Progenitor cell of endocrine pancreas (in vitro differentiated cells): ENCODE data around the gene NKX3-2. TPM values are rescaled to one million over a fixed set of nuclear protein-coding genes. Genes with fewer than 3 reads are reported as not detected.

ENCODE experiments used
- DNase-seq: peaks from one replicate; pipeline ENCODE4 v3.0.0; 2021; ENCODE audit warnings: low spot score; ENCODE audit not compliant: unreplicated experiment
- H3K27ac Mint-ChIP-seq: 2 replicates; pipeline ENCODE4 v1.8.0; 2021; ENCODE audit warnings: mild to moderate bottlenecking, moderate library complexity, mixed read lengths
- H3K27me3 Mint-ChIP-seq: 2 replicates; pipeline ENCODE4 v1.8.0; 2021; ENCODE audit warnings: mixed read lengths
- H3K36me3 Mint-ChIP-seq: 2 replicates; pipeline ENCODE4 v1.8.0; 2022; ENCODE audit warnings: mixed read lengths; ENCODE audit not compliant: insufficient read depth
- H3K4me1 Mint-ChIP-seq: 2 replicates; pipeline ENCODE4 v1.8.0; 2021; ENCODE audit warnings: low read depth, mixed read lengths
- H3K4me3 Mint-ChIP-seq: 2 replicates; pipeline ENCODE4 v1.8.0; 2021; ENCODE audit warnings: low read depth, mild to moderate bottlenecking, moderate library complexity, mixed read lengths
- H3K9me3 Mint-ChIP-seq: 2 replicates; pipeline ENCODE4 v1.8.0; 2021; ENCODE audit warnings: low read depth, mixed read lengths
- total RNA-seq: library from RNA; stranded (reverse); gene quantifications from 2 replicates; pipeline ENCODE4 v1.2.1, GENCODE V29; 2021
- TF ChIP-seq, protein P1 (sequence below): fragments of 200-600 bp; sonication (generic); IDR thresholded peaks from one replicate; pipeline ENCODE4 v1.5.0; 2021; ENCODE audit warnings: antibody characterized with exemption, mild to moderate bottlenecking; ENCODE audit not compliant: unreplicated experiment

NKX3-2 gene
- total RNA-seq, 1 donor from 2014 or later = 2.1 TPM

DNA sequence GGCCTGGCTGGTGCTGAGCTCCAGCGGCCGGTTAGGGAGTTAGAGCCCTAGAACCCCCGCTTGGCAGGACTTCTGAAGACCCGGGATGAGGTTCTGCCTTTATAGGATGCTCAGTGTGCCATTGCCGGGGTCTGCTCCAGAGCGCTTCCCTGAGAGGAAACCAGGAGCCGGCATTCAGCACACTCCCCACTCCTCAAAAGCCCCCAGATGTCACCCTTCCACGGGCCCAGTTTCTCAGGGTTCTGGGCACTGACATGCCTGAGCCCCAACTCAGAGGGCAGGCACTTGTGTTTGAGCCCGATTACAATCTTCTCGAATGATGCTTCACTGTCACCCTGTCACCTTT lies 6.5 kb downstream of the NKX3-2 start:
- Mint-ChIP-seq H3K36me3 (no peaks in the 10 kb centered on the region), H3K4me3 (no peak overlapping the region), H3K9me3 (no peaks in the 10 kb centered on the region), H3K4me1 (peaks cover 1% of the 10 kb centered on the region), H3K27me3 (peaks cover 89% of the 10 kb centered on the region), H3K27ac (no peak overlapping the region)
- TF ChIP-seq, protein P1, sequence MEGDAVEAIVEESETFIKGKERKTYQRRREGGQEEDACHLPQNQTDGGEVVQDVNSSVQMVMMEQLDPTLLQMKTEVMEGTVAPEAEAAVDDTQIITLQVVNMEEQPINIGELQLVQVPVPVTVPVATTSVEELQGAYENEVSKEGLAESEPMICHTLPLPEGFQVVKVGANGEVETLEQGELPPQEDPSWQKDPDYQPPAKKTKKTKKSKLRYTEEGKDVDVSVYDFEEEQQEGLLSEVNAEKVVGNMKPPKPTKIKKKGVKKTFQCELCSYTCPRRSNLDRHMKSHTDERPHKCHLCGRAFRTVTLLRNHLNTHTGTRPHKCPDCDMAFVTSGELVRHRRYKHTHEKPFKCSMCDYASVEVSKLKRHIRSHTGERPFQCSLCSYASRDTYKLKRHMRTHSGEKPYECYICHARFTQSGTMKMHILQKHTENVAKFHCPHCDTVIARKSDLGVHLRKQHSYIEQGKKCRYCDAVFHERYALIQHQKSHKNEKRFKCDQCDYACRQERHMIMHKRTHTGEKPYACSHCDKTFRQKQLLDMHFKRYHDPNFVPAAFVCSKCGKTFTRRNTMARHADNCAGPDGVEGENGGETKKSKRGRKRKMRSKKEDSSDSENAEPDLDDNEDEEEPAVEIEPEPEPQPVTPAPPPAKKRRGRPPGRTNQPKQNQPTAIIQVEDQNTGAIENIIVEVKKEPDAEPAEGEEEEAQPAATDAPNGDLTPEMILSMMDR = no peak
- DNase-seq = no peak

DNA sequence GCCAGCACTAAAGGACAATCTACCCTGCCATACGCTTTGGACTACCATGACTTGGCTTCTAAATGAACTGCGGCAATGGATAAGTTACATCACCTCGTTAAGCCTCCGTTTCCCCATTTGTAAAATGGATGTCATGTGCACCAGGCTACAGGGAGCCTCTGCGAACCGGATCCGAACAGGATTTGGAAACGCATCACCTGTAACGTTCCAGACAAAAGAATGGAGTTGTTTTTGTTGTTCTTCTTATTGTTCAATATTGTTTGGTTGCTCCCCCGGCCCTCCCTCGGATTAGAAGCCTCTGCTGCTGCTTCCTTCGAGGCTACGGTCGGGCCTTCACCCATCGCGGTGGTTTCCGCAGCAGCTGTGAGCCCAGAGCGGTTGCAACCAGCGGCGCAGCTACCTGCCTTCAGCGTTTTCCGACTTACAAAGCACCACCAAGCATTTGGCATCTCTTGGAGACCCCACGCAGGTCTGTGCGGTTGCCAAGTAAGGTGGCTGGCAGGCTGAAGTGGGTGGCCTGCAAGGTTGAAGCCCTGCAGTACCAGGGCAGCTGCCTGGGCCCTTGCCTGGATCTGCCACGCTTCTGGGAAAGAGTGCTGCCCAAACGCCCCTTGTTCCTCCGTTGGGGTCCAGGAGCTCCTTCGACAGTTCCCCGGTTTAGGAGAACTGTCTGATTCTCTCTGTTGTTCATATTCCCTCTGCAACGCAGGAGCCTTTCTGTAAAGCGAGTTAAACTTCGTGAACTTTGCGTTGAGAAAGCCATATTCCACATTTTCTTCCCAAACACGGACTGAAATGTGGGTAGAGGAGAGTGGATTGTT lies 7.1 kb downstream of the NKX3-2 start:
- TF ChIP-seq, protein P1 = no peak
- H3K9me3 Mint-ChIP-seq = no peaks in the 10 kb centered on the region
- H3K27ac Mint-ChIP-seq = no peak overlapping the region
- H3K4me3 Mint-ChIP-seq = no peak overlapping the region
- H3K36me3 Mint-ChIP-seq = no peaks in the 10 kb centered on the region
- peaks cover 91% of the 10 kb centered on the region for H3K27me3 Mint-ChIP-seq
- H3K4me1 Mint-ChIP-seq = peaks cover 1% of the 10 kb centered on the region
- DNase-seq = no peak

DNA sequence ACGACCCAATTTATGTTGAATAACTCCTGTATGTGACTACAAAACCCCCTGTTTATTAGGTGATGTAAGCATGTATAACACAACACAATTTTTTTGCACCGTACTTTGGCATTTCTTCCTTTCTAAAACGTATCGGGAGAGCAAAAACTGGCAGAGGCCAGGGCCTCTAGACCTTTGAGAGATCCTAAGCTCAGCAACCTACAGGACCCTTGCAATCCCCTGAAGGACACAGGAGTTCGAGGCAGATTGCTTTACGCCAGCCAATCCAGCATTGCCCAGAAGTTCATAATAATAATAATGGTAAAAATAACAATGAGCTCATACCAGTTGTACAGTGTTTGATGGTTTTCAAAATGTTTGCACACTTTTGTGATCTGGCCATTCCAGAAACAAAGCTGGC lies 7.7 kb downstream of the NKX3-2 start:
- DNase-seq = no peak

DNA sequence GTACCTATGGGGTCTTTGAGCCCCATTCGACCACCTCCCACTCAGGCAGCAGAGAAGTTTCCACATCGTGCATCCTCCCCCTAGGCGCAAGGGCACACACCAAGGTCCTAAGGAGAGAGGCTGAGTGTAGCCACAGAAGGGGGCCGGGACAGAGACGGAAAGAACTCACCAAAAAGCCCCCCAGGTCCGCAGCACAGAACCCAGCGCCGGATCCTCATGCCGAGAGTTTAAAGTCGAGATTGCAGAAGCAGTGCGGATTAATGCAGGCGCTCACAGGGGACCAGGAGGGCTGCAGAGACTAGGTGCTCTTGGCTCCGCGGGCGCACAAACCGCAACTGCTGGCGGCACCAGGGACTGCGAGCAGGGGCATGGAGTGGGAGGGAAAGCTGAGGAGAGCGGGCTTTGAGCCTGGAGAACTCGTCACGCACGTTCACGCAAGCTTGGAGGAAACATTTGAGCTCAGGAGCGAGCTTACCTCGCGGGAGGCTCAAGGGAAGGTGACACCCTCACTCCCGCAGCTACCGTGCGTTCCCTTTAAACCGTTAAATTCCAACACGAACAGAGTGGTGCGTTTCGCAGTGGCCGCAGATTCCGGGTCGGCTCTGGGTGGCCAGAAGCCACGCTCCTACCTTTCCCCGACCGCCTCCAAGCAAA lies 8.5 kb downstream of the NKX3-2 start:
- no peaks in the 10 kb centered on the region for H3K9me3 Mint-ChIP-seq
- DNase-seq = no peak
- H3K4me3 Mint-ChIP-seq = no peak overlapping the region
- H3K36me3 Mint-ChIP-seq = no peaks in the 10 kb centered on the region
- no peaks in the 10 kb centered on the region for H3K4me1 Mint-ChIP-seq
- no peak overlapping the region for H3K27ac Mint-ChIP-seq
- TF ChIP-seq, protein P1 = peak; percentile 9
- H3K27me3 Mint-ChIP-seq = peaks cover 92% of the 10 kb centered on the region

More for the DNA sequence above, 7.7 kb downstream of the NKX3-2 start:
- Mint-ChIP-seq H3K4me3 (no peak overlapping the region), H3K9me3 (no peaks in the 10 kb centered on the region), H3K27me3 (peaks cover 92% of the 10 kb centered on the region), H3K36me3 (no peaks in the 10 kb centered on the region), H3K27ac (no peak overlapping the region), H3K4me1 (no peaks in the 10 kb centered on the region)
- TF ChIP-seq, protein P1 = no peak

DNA sequence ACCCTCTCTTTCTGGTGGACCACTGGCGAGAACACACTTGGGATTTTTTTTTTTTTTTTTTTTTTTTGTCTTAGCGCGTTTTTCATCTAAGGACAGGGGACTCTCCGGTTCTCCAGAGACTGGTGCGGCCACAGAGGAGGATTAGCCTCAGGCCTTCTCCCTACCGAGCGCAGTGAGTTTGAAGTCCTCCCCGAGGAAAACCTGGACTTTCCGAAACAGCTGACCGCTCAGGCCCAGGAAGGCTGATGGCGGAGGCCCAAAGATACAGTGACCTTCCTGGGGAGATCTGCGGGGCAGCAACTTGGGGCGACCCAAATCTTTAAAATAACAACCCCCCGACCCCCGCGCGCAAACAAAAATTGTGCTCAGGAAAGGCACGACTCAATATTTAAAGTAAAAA lies 9.2 kb downstream of the NKX3-2 start:
- DNase-seq = no peak
- no peak overlapping the region for H3K27ac Mint-ChIP-seq
- no peaks in the 10 kb centered on the region for H3K36me3 Mint-ChIP-seq
- H3K27me3 Mint-ChIP-seq = peaks cover 92% of the 10 kb centered on the region
- H3K4me3 Mint-ChIP-seq = no peak overlapping the region
- TF ChIP-seq, protein P1 = no peak
- no peaks in the 10 kb centered on the region for H3K9me3 Mint-ChIP-seq
- H3K4me1 Mint-ChIP-seq = no peaks in the 10 kb centered on the region
